Trophoblast cell (in vitro differentiated cells and primary cell): ENCODE measurements around the gene SCAMP2.

ENCODE experiments used
- DNase-seq, 2 donors: peaks; one replicate each; pipeline ENCODE4 v3.0.0-alpha.2; 2016
- H2AFZ ChIP-seq: 2 replicates; pipeline ENCODE4 v1.6.1; 2013; ENCODE audit warnings: low read length, moderate library complexity, mild to moderate bottlenecking; ENCODE audit not compliant: insufficient read depth, poor library complexity
- H2AK5ac ChIP-seq: 2 replicates; pipeline ENCODE4 v1.6.1; 2013; ENCODE audit warnings: mild to moderate bottlenecking, low read length
- H2BK120ac ChIP-seq: 2 replicates; pipeline ENCODE4 v1.6.1; 2013; ENCODE audit warnings: low read length, mild to moderate bottlenecking, moderate library complexity; ENCODE audit not compliant: insufficient read depth, poor library complexity
- H2BK12ac ChIP-seq: 2 replicates; pipeline ENCODE4 v1.6.1; 2013; ENCODE audit warnings: mild to moderate bottlenecking, low read length, moderate library complexity
- H2BK5ac ChIP-seq: 2 replicates; pipeline ENCODE4 v1.6.1; 2013; ENCODE audit warnings: low read length, low read depth, moderate library complexity, mild to moderate bottlenecking; ENCODE audit not compliant: poor library complexity
- H3K14ac ChIP-seq: 2 replicates; pipeline ENCODE4 v1.6.1; 2013; ENCODE audit warnings: mild to moderate bottlenecking, low read length
- H3K18ac ChIP-seq: 2 replicates; pipeline ENCODE4 v1.6.1; 2013; ENCODE audit warnings: mild to moderate bottlenecking, low read length
- H3K23ac ChIP-seq: 2 replicates; pipeline ENCODE4 v1.6.1; 2013; ENCODE audit warnings: low read length
- H3K27ac ChIP-seq: 2 replicates; pipeline ENCODE4 v1.5.1; 2013; ENCODE audit warnings: low read depth, mild to moderate bottlenecking, inconsistent platforms, low read length, moderate library complexity
- H3K27me3 ChIP-seq: 2 replicates; pipeline ENCODE4 v1.6.1; 2013; ENCODE audit warnings: inconsistent platforms, mild to moderate bottlenecking, low read length, moderate library complexity; ENCODE audit not compliant: insufficient read depth
- H3K36me3 ChIP-seq, 2 experiments: 1 replicate in 1 of 2; 2 replicates in 1 of 2; pipeline ENCODE4 v1.6.1; 2013; ENCODE audit warnings: low read length in 2 of 2, mild to moderate bottlenecking in 2 of 2, moderate library complexity in 1 of 2; ENCODE audit not compliant: insufficient read depth in 2 of 2, control insufficient read depth in 1 of 2
- H3K4ac ChIP-seq: 2 replicates; pipeline ENCODE4 v1.6.1; 2013; ENCODE audit warnings: low read depth, mild to moderate bottlenecking, low read length, moderate library complexity
- H3K4me1 ChIP-seq, 2 experiments: 1 replicate in 1 of 2; 2 replicates in 1 of 2; pipeline ENCODE4 v1.6.1; 2013; ENCODE audit warnings: low read length in 2 of 2, mild to moderate bottlenecking in 2 of 2, moderate library complexity in 1 of 2; ENCODE audit not compliant: insufficient read depth in 2 of 2, control insufficient read depth in 1 of 2
- H3K4me2 ChIP-seq: 2 replicates; pipeline ENCODE4 v1.6.1; 2013; ENCODE audit warnings: inconsistent platforms, mild to moderate bottlenecking, low read length, moderate library complexity
- H3K4me3 ChIP-seq: 2 replicates; pipeline ENCODE4 v1.5.1; 2013; ENCODE audit warnings: mild to moderate bottlenecking, low read depth, low read length, inconsistent platforms
- H3K79me1 ChIP-seq: one replicate; pipeline ENCODE4 v1.6.1; 2013; ENCODE audit warnings: low read length
- H3K79me2 ChIP-seq: 2 replicates; pipeline ENCODE4 v1.6.1; 2013; ENCODE audit warnings: low read length, mild to moderate bottlenecking; ENCODE audit not compliant: control insufficient read depth, insufficient read depth, poor library complexity
- H3K9ac ChIP-seq: 2 replicates; pipeline ENCODE4 v1.6.1; 2013; ENCODE audit warnings: mild to moderate bottlenecking, low read length
- H3K9me3 ChIP-seq: 2 replicates; pipeline ENCODE4 v1.6.1; 2013; ENCODE audit warnings: low read depth, mild to moderate bottlenecking, control low read depth, inconsistent platforms, low read length; ENCODE audit not compliant: insufficient read depth
- H4K12ac ChIP-seq: 2 replicates; pipeline ENCODE4 v1.6.1; 2013; ENCODE audit warnings: low read depth, mild to moderate bottlenecking, low read length, moderate library complexity
- H4K8ac ChIP-seq: 2 replicates; pipeline ENCODE4 v1.6.1; 2013; ENCODE audit warnings: low read depth, mild to moderate bottlenecking, low read length, moderate library complexity
- H4K91ac ChIP-seq: one replicate; pipeline ENCODE4 v1.6.1; 2013; ENCODE audit warnings: low read depth, mild to moderate bottlenecking, low read length, moderate library complexity
- WGBS: extraction: QIAGEN DNeasy Blood & Tissue Kit; methylation state at CpG from one replicate; pipeline ENCODE4 v1.1.7; 2013; ENCODE audit warnings: missing lambda C conversion rate; ENCODE audit not compliant: insufficient read length, insufficient coverage; ENCODE audit errors: extremely low coverage; 5-methylcytosine and 5-hydroxymethylcytosine counted together

SCAMP2 gene

GRCh38 chr15:74826921-74827320, 46.2 kb downstream of the SCAMP2 start:
- Histone ChIP-seq H3K23ac (no peak overlapping the region), H3K4ac (no peak overlapping the region), H3K4me3 (no peak overlapping the region), H2AK5ac (no peak overlapping the region), H3K4me2 (no peak overlapping the region), H3K79me2 (no peaks in the 10 kb centered on the region), H3K27ac (no peak overlapping the region), H3K9me3 (peaks cover 4% of the 10 kb centered on the region), H2AFZ (no peak overlapping the region), H3K79me1 (no peaks in the 10 kb centered on the region), H3K36me3 (no peaks in the 10 kb centered on the region), H3K14ac (no peak overlapping the region), H3K9ac (no peak overlapping the region), H3K18ac (no peak overlapping the region), H2BK12ac (no peak overlapping the region), H4K91ac (no peak overlapping the region), H2BK5ac (no peak overlapping the region), H2BK120ac (no peak overlapping the region), H4K8ac (no peak overlapping the region), H3K27me3 (peaks cover 8% of the 10 kb centered on the region), H4K12ac (no peak overlapping the region), H3K4me1 (no peaks in the 10 kb centered on the region)
- no CpG with 5 or more reads among the region's 21 CpGs for WGBS
- no peak for DNase-seq

GRCh38 chr15:74826364-74826819, 46.8 kb downstream of the SCAMP2 start, which contains the start of gene CPLX3:
Gene CPLX3 (plus strand): TSS chr15:74826627. CDS start chr15:74826704, 77 bp downstream.
- peak within 1 kb of the TSS; percentile 45 for H3K4me2 ChIP-seq
- H2BK120ac ChIP-seq, result no peak within 1 kb of the TSS
- no peak within 1 kb of the TSS for H3K14ac ChIP-seq
- no peak within 1 kb of the TSS for H3K18ac ChIP-seq
- H3K23ac ChIP-seq, result no peak within 1 kb of the TSS
- WGBS, result no CpG with 5 or more reads among the region's 44 CpGs
- no peak within 1 kb of the TSS for H3K4me3 ChIP-seq
- no peaks in the 10 kb centered on the region for H3K4me1 ChIP-seq
- DNase-seq, result peak in 1 of 2 donors; percentile 29
- no peaks in the 10 kb centered on the region for H3K79me1 ChIP-seq
- H4K8ac ChIP-seq, result no peak within 1 kb of the TSS
- no peak within 1 kb of the TSS for H3K4ac ChIP-seq
- H3K27ac ChIP-seq, result no peak within 1 kb of the TSS
- no peaks in the 10 kb centered on the region for H3K36me3 ChIP-seq
- no peak within 1 kb of the TSS for H4K91ac ChIP-seq
- no peak within 1 kb of the TSS for H2AFZ ChIP-seq
- no peak within 1 kb of the TSS for H3K9ac ChIP-seq
- no peak within 1 kb of the TSS for H2BK12ac ChIP-seq
- H2AK5ac ChIP-seq, result no peak within 1 kb of the TSS
- H3K79me2 ChIP-seq, result no peaks in the 10 kb centered on the region
- no peak within 1 kb of the TSS for H2BK5ac ChIP-seq
- peaks cover 8% of the 10 kb centered on the region for H3K27me3 ChIP-seq
- peaks cover 4% of the 10 kb centered on the region for H3K9me3 ChIP-seq
- no peak within 1 kb of the TSS for H4K12ac ChIP-seq

GRCh38 chr15:74825866-74826265, 47.3 kb downstream of the SCAMP2 start:
- Histone ChIP-seq H3K4me2 (no peak overlapping the region), H3K4me3 (no peak overlapping the region), H2AFZ (no peak overlapping the region), H3K27ac (no peak overlapping the region), H3K14ac (no peak overlapping the region), H3K79me2 (no peaks in the 10 kb centered on the region), H2AK5ac (no peak overlapping the region), H2BK120ac (no peak overlapping the region), H4K12ac (no peak overlapping the region), H2BK5ac (no peak overlapping the region), H3K79me1 (no peaks in the 10 kb centered on the region), H3K9ac (no peak overlapping the region), H3K9me3 (peaks cover 4% of the 10 kb centered on the region), H3K27me3 (peaks cover 8% of the 10 kb centered on the region), H3K4ac (no peak overlapping the region), H4K91ac (no peak overlapping the region), H3K18ac (no peak overlapping the region), H3K36me3 (no peaks in the 10 kb centered on the region), H3K23ac (no peak overlapping the region), H3K4me1 (no peaks in the 10 kb centered on the region), H4K8ac (no peak overlapping the region), H2BK12ac (no peak overlapping the region)
- DNase-seq, result no peak
- WGBS, result no CpG with 5 or more reads among the region's 10 CpGs

- Histone ChIP-seq H4K91ac (no peak overlapping the region), H3K4ac (no peak overlapping the region)
- no CpG with 5 or more reads among the region's 7 CpGs for WGBS
Measured at GRCh38 chr15:74824976-74825375, 48.2 kb downstream of the SCAMP2 start.

More at GRCh38 chr15:74824976-74825375, 48.2 kb downstream of the SCAMP2 start:
- H3K27me3 ChIP-seq, result peaks cover 8% of the 10 kb centered on the region
- H2BK5ac ChIP-seq, result no peak overlapping the region
- H3K9ac ChIP-seq, result no peak overlapping the region
- no peaks in the 10 kb centered on the region for H3K36me3 ChIP-seq
- no peak overlapping the region for H3K23ac ChIP-seq
- no peaks in the 10 kb centered on the region for H3K79me1 ChIP-seq
- H2BK120ac ChIP-seq, result no peak overlapping the region
- no peak overlapping the region for H2BK12ac ChIP-seq
- H3K14ac ChIP-seq, result no peak overlapping the region
- no peak for DNase-seq
- no peaks in the 10 kb centered on the region for H3K79me2 ChIP-seq
- H3K4me3 ChIP-seq, result no peak overlapping the region
- H3K4me1 ChIP-seq, result no peaks in the 10 kb centered on the region
- no peak overlapping the region for H3K18ac ChIP-seq
- no peak overlapping the region for H3K27ac ChIP-seq
- H2AFZ ChIP-seq, result no peak overlapping the region
- no peak overlapping the region for H2AK5ac ChIP-seq
- no peak overlapping the region for H3K4me2 ChIP-seq
- no peak overlapping the region for H4K12ac ChIP-seq
- H3K9me3 ChIP-seq, result peaks cover 4% of the 10 kb centered on the region
- H4K8ac ChIP-seq, result no peak overlapping the region
